Smooth muscle cell of the coronary artery (primary cell): ENCODE results near the gene ITM2A. TPM values are rescaled to one million over a fixed set of nuclear protein-coding genes. Genes with fewer than 3 reads are reported as not detected.

Source experiments
- total RNA-seq: library from RNA; depleted of rRNA; stranded (reverse); fragments of >200 nt; gene quantifications from 2 replicates; pipeline ENCODE4 v1.2.3, GENCODE V29; 2014; ENCODE audit warnings: low replicate concordance

Gene ITM2A
- total RNA-seq: 1.6 TPM in 1 of 2 replicates, not detected in the other

DNA sequence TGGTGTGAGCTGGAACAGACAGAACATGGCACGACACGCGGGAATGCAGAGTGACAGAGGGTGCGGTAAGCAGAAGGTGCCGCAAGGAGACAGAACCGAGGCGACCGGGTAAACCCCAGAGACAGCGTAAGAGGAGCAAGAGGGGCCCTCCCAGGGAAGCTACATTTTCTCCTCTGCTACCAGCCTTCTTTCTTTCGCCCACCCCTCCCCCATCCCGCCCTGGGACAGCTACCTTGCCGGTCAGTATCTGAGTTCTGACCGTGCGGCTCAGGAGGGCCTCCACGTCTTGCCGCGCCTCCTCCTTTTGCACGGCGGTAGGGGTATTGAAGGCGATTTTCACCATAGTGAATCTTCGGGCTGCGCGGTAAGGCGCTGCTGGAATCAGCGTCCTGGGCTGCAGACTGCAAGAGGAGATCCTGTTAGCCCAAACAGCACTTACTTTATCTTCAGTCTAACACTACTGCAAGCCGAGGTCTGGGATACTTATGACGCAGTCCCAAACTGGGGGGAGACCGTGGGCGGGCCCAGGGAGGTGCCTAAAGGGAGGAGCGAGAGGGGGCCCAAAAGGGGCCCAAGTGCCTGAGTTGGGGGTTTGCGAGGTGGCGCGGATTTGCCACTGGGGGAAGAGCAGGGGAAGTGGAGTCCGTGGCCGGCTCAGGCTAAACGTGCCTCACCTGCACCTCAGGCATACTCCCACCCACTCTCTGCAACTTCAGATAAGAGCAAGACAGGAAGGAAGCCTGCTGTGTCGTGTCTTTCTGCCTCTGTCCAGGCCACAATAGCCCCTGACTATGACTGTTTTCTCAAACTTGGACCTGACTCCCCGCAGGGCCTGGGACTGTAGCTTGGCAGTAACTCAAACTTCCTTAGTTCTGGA is at the start of gene ITM2A:
TSS of gene ITM2A (minus strand) at position 462 of the 877 bp plus-strand sequence. CDS start at position 343, 119 bp downstream.

Other genes starting within 250 kb of the ITM2A start
- gene GPR174, start 222.6 kb downstream of the ITM2A start, total RNA-seq: not detected in 2 replicates